Keratinocyte (primary cell): ENCODE measurements around the gene CNOT3. TPM values are rescaled to one million over a fixed set of nuclear protein-coding genes. Genes with fewer than 3 reads are reported as not detected.
A peak's percentile ranks its signal among the peaks of the same experiment; 100 is the strongest.

Experiments
- DNase-seq: peaks from one replicate; pipeline ENCODE4 v3.0.0-alpha.2; 2011; ENCODE audit warnings: low read depth, missing footprints, low spot score
- FAIRE-seq: peaks from 2 replicates; lab custom pipeline; 2011; peaks lifted over from hg19 to GRCh38; lab: Jason Lieb, UNC
- H2AFZ ChIP-seq: 2 replicates; pipeline ENCODE4 v1.6.0; 2012; ENCODE audit warnings: low read length, control low read depth, inconsistent platforms; ENCODE audit not compliant: control insufficient read depth
- H3K27ac ChIP-seq: 2 replicates; pipeline ENCODE4 v1.5.1; 2011; ENCODE audit warnings: low read length; ENCODE audit not compliant: control insufficient read depth, insufficient read depth
- H3K27me3 ChIP-seq: 3 replicates; pipeline ENCODE4 v1.6.0; 2011; ENCODE audit warnings: low read length; ENCODE audit not compliant: control insufficient read depth, insufficient read depth; ENCODE audit errors: extremely low read depth
- H3K36me3 ChIP-seq, 2 experiments: 2 replicates in 1 of 2; 3 replicates in 1 of 2; pipeline ENCODE4 v1.5.1; 2011; ENCODE audit warnings: low read length in 2 of 2, mild to moderate bottlenecking in 1 of 2; ENCODE audit not compliant: control insufficient read depth in 2 of 2, insufficient read depth in 2 of 2; ENCODE audit errors: extremely low read depth in 1 of 2
- H3K4me1 ChIP-seq: 3 replicates; pipeline ENCODE4 v1.5.1; 2011; ENCODE audit warnings: low read length; ENCODE audit not compliant: control insufficient read depth, insufficient read depth; ENCODE audit errors: extremely low read depth
- H3K4me2 ChIP-seq: 3 replicates; pipeline ENCODE4 v1.6.0; 2011; ENCODE audit warnings: low read depth, low read length; ENCODE audit not compliant: control insufficient read depth, insufficient read depth; ENCODE audit errors: extremely low read depth
- H3K4me3 ChIP-seq, 3 experiments: fragments of 200-600 bp in 1 of 3; sonication (generic) in 1 of 3; 2 replicates in 2 of 3; 3 replicates in 1 of 3; pipeline ENCODE4 v1.5.1; 2011 to 2016; ENCODE audit warnings: low read length in 3 of 3, mild to moderate bottlenecking in 3 of 3, control low read depth in 2 of 3, inconsistent platforms in 1 of 3, low read depth in 1 of 3, mixed read lengths in 1 of 3, mixed run types in 1 of 3, moderate library complexity in 1 of 3; ENCODE audit not compliant: control insufficient read depth in 2 of 3, insufficient read depth in 2 of 3; ENCODE audit errors: extremely low read depth in 1 of 3
- H3K79me2 ChIP-seq: 2 replicates; pipeline ENCODE4 v1.6.0; 2012; ENCODE audit warnings: low read length; ENCODE audit not compliant: control insufficient read depth, insufficient read depth
- H3K9ac ChIP-seq: 3 replicates; pipeline ENCODE4 v1.6.0; 2011; ENCODE audit warnings: low read length; ENCODE audit not compliant: control insufficient read depth, insufficient read depth; ENCODE audit errors: extremely low read depth
- H3K9me1 ChIP-seq: 3 replicates; pipeline ENCODE4 v1.6.0; 2011; ENCODE audit warnings: low read length; ENCODE audit not compliant: control insufficient read depth, insufficient read depth; ENCODE audit errors: extremely low read depth
- H3K9me3 ChIP-seq: 2 replicates; pipeline ENCODE4 v1.5.1; 2012; ENCODE audit warnings: low read depth, low read length; ENCODE audit not compliant: control insufficient read depth
- H4K20me1 ChIP-seq: 3 replicates; pipeline ENCODE4 v1.6.0; 2011; ENCODE audit warnings: low read length; ENCODE audit not compliant: control insufficient read depth, insufficient read depth; ENCODE audit errors: extremely low read depth
- EZH2 ChIP-seq: IDR thresholded peaks from one replicate; pipeline ENCODE4 v1.6.1; 2012; ENCODE audit warnings: inconsistent platforms, mild to moderate bottlenecking, low read length, moderate library complexity
- dilution Hi-C: fragments of 300-500 bp; cut with MboI; formaldehyde crosslinking; loops from one replicate; pipeline ENCODE4 v1.7.0; 2020; ENCODE audit warnings: low sequenced_read_pairs; ENCODE audit not compliant: extremely low pct_ligation_motif_present
- polyA plus RNA-seq, 5 experiments: library from polyadenylated mRNA; depleted of rRNA in 3 of 5; stranded (reverse) in 3 of 5; stranded (forward) in 1 of 5; unstranded in 1 of 5; fragments of >200 nt; gene quantifications; 1 replicate in 1 of 5; 2 replicates in 3 of 5; 3 replicates in 1 of 5; pipeline versions ENCODE4 v1.2.1 to v1.2.3, GENCODE V29; 2011 to 2012; ENCODE audit warnings: missing spikeins in 2 of 5, low read depth in 1 of 5, low replicate concordance in 1 of 5
- TF ChIP-seq, protein P1 (sequence below), 3 experiments: IDR thresholded peaks in 1 of 3; conservative IDR thresholded peaks in 1 of 3; optimal IDR thresholded peaks in 1 of 3; 2 replicates in 2 of 3; 3 replicates in 1 of 3; pipeline versions ENCODE3 to v1.5.1; 2011; ENCODE audit warnings: low read length in 3 of 3, mild to moderate bottlenecking in 3 of 3, moderate library complexity in 2 of 3, control low read depth in 1 of 3, inconsistent platforms in 1 of 3; ENCODE audit not compliant: insufficient read depth in 2 of 3; ENCODE audit errors: extremely low read depth in 1 of 3

Gene CNOT3
- polyA plus RNA-seq, 1 donor (not counting 4 experiments of a cell fraction or from before 2014, with no cell fraction given): 8.6 TPM

DNA sequence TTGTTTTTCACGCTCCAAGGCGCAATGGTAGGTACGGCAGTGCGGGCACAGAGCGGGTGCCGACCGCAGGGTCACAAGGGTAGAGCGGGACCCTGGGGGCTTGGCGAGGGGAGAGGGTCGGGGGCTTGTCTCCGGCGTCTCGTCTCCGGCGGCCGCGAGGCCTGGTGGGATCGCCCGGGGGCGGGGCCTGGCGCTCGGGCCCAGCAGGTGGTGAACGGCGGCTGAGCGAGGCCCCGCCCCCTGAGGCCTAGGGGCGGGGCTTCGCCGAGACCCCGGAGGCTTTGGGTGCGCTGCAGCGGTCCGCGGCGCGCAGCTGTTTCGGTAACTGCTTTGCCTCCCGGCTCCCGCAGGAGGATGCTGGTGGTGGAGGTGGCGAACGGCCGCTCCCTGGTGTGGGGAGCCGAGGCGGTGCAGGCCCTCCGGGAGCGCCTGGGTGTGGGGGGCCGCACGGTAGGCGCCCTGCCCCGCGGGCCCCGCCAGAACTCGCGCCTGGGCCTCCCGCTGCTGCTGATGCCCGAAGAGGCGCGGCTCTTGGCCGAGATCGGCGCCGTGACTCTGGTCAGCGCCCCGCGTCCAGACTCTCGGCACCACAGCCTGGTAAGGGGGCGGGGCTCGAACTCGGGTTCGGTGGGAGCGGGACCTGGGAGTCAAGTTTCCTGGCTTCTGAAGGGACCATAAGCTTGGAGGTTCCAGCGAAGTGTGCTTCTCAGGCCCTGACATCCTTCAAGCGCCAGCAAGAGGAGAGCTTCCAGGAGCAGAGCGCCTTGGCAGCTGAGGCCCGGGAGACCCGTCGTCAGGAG lies 53.6 kb downstream of the CNOT3 start, which contains the start of gene TSEN34:
Gene TSEN34 (plus strand): TSS at position 298 of the 800 bp plus-strand sequence. CDS start 57 bp downstream, at position 355.
- H3K4me2 ChIP-seq: peak within 1 kb of the TSS; percentile 95
- dilution Hi-C loops: no loop called here
- H3K9ac ChIP-seq: peak within 1 kb of the TSS; percentile 99
- TF ChIP-seq, protein P1, sequence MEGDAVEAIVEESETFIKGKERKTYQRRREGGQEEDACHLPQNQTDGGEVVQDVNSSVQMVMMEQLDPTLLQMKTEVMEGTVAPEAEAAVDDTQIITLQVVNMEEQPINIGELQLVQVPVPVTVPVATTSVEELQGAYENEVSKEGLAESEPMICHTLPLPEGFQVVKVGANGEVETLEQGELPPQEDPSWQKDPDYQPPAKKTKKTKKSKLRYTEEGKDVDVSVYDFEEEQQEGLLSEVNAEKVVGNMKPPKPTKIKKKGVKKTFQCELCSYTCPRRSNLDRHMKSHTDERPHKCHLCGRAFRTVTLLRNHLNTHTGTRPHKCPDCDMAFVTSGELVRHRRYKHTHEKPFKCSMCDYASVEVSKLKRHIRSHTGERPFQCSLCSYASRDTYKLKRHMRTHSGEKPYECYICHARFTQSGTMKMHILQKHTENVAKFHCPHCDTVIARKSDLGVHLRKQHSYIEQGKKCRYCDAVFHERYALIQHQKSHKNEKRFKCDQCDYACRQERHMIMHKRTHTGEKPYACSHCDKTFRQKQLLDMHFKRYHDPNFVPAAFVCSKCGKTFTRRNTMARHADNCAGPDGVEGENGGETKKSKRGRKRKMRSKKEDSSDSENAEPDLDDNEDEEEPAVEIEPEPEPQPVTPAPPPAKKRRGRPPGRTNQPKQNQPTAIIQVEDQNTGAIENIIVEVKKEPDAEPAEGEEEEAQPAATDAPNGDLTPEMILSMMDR (optimal IDR thresholded peaks at IDR 0.05 in 1 of 3, IDR thresholded peaks at IDR 0.05 in 1 of 3, conservative IDR thresholded peaks at IDR 0.05 in 1 of 3; ENCODE audit: extremely low read depth in 1 of 3, insufficient read depth in 2 of 3, low read length in 3 of 3): no peak
- TF ChIP-seq EZH2: no peak
- FAIRE-seq: no peak
- peaks cover 15% of the 10 kb centered on the region for H3K4me1 ChIP-seq
- peak within 1 kb of the TSS; percentile 99 for H3K27ac ChIP-seq
- no peaks in the 10 kb centered on the region for H3K9me3 ChIP-seq
- no peak for DNase-seq
- peak within 1 kb of the TSS; percentile 68 to 95 (median 88) for H3K4me3 ChIP-seq
- no peaks in the 10 kb centered on the region for H3K9me1 ChIP-seq
- peaks cover 16 to 20% of the 10 kb centered on the region in 2 experiments for H3K36me3 ChIP-seq
- no peaks in the 10 kb centered on the region for H4K20me1 ChIP-seq
- peak within 1 kb of the TSS; percentile 98 for H2AFZ ChIP-seq
- no peaks in the 10 kb centered on the region for H3K27me3 ChIP-seq
- H3K79me2 ChIP-seq: peaks cover 45% of the 10 kb centered on the region

DNA sequence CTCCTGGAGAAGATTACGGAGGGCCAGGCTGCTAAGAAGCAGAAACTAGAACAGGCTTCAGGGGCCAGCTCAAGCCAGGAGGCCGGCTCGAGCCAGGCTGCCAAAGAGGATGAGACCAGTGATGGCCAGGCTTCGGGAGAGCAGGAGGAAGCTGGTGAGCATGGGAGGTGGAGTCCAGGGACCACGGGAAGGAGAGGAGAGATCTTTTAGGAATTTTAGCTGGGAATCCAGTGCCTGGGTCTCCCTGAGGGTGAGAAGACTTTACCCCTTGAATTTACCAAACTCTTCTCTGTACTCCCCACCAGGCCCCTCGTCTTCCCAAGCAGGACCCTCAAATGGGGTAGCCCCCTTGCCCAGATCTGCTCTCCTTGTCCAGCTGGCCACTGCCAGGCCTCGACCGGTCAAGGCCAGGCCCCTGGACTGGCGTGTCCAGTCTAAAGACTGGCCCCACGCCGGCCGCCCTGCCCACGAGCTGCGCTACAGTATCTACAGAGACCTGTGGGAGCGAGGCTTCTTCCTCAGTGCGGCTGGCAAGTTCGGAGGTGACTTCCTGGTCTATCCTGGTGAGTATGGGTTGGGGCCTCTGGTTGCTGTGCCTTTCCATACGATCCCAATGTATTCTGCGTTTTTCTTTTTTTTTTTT lies 54.4 kb downstream of the CNOT3 start:
- Histone ChIP-seq H3K9ac (peak overlapping the region; percentile 99), H3K79me2 (peaks cover 39% of the 10 kb centered on the region), H3K4me1 (peaks cover 18% of the 10 kb centered on the region), H3K27ac (peak overlapping the region; percentile 99), H3K9me3 (no peaks in the 10 kb centered on the region), H3K4me3 (peak overlapping the region; percentile 68 to 95 (median 88)), H2AFZ (peak overlapping the region; percentile 88), H4K20me1 (no peaks in the 10 kb centered on the region), H3K4me2 (peak overlapping the region; percentile 95), H3K36me3 (peaks cover 9 to 14% of the 10 kb centered on the region in 2 experiments), H3K27me3 (no peaks in the 10 kb centered on the region), H3K9me1 (no peaks in the 10 kb centered on the region)
- no peak for DNase-seq
- no peak for TF ChIP-seq EZH2
- TF ChIP-seq, protein P1 (optimal IDR thresholded peaks at IDR 0.05 in 1 of 3, IDR thresholded peaks at IDR 0.05 in 1 of 3, conservative IDR thresholded peaks at IDR 0.05 in 1 of 3; ENCODE audit: extremely low read depth in 1 of 3, insufficient read depth in 2 of 3, low read length in 3 of 3): no peak
- no peak for FAIRE-seq
- dilution Hi-C loops: no loop called here
